Hematopoietic multipotent progenitor cell treated with erythropoietin and hydrocortisone succinate and interleukin-3 and kit ligand, for 17 days (in vitro differentiated cells): ENCODE data around the gene VASN.

Experiments used
- DNase-seq: peaks from one replicate; pipeline ENCODE4 v3.0.0-alpha.2; 2015; ENCODE audit warnings: low spot score

The VASN gene

DNA sequence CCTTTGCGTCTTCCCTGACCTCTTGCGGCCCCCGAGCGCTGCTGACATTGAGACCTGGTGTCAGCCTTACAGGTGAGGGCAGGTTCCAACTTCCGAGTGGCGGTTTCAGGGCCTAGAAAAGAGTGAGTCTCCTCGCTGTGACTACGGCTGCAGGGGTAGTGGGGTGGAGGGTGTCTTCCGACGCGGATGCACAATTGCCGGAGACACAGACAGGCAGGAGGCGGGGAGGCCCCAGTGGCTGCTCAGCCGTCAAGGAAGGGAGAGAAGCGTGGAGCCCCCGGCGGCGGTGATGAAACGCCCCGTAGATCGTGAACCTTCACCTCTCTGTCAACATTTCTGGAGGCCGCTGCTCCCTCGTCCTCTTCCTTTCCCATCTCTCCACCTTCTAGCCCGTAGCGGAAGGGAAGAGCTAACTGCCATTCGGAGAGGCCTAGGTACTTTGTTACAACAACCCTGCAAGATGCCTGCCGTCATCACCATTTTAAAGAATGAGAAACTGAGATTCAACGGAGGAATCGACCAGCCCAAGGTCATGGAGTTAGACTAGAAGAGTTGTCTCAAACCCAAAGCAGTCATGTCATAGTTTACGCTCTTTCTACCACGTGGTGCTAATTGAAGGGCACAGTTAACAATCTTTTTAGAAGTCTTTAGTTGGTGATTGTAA is 54.5 kb downstream of the VASN start:
- no peak for DNase-seq

- no peak for DNase-seq
These were observed 55.2 kb downstream of the VASN start for GRCh38 chr16:4426722-4427372.

DNA sequence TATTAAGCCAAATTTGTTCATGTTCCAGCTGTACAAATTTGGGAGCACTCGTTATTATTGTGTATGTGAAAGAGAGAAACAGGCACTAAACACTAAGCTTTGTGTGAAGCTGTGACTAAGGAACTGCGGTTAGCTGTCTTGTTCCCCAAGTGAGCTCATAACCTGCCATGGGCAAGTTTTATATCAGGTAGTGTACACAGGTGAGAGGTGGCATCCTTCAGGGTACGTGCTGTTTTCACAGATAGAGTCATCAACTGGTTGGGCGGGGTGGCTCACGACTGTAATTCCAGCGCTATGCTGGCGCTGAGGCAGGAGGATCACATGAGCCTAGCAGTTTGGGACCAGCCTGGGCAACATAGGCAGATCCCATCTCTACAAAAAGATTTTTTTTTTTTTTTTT is 56.9 kb downstream of the VASN start:
- DNase-seq: no peak

DNA sequence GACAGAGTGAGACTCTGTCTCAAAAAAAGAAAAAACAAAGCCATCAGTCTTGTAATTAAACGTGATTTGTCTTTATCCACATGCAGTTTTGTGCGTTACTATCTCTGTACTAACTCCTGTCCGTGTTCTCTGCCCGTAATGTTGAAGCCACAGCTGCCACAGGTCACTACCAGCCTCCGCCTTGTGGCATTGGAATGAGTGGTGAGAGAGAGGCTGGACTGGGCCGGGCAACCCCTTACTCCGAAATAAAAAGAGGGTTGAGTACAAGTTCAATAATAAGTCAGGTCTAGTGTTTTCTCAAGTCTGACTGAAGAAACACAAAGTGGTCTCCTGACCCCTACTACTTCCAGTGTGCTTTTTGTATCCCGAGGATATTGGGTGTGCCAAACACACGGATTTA is 59.4 kb downstream of the VASN start:
- no peak for DNase-seq
